Heart left ventricle (tissue), 16 donors: ENCODE data around the gene SMIM11. TPM values are rescaled to one million over a fixed set of nuclear protein-coding genes. Genes with fewer than 3 reads are reported as not detected.
A peak's percentile ranks its signal among the peaks of the same experiment; 100 is the strongest.
"Not testable (repeated sequence)": the region's sequence is repeated elsewhere in the genome, so short reads cannot be mapped to it uniquely, and the experiment has no call there.

Experiments used
- ATAC-seq, 4 donors: fragments of 200-7000 bp; cut with Tn5 transposase; one replicate each; pipeline ENCODE4 v1.9.1; 2020 to 2022; ENCODE audit warnings: moderate library complexity in 4 of 4, mild to moderate bottlenecking in 3 of 4, moderate number of reproducible peaks in 1 of 4
- DNase-seq, 5 donors: peaks; one replicate each; pipeline ENCODE4 v3.0.0-alpha.2; 2020
- H3K27ac ChIP-seq, 12 donors: fragments of 200-600 bp; sonication (generic) in 4 of 12; one replicate each; pipeline versions ENCODE4 v1.5.0 to v1.8.0; 2016 to 2022; ENCODE audit warnings: mild to moderate bottlenecking in 2 of 12
- H3K27me3 ChIP-seq, 9 donors: fragments of 200-600 bp; sonication (generic) in 2 of 9; one replicate each; pipeline versions ENCODE4 v1.5.1 to v1.8.0; 2016 to 2022; ENCODE audit warnings: mild to moderate bottlenecking in 3 of 9
- H3K36me3 ChIP-seq, 9 donors: fragments of 200-600 bp; sonication (generic) in 2 of 9; one replicate each; pipeline versions ENCODE4 v1.5.0 to v1.8.0; 2018 to 2022; ENCODE audit warnings: mild to moderate bottlenecking in 2 of 9
- H3K4me1 ChIP-seq, 12 donors: fragments of 200-600 bp; sonication (generic) in 4 of 12; one replicate each; pipeline versions ENCODE4 v1.5.0 to v1.8.0; 2016 to 2022; ENCODE audit warnings: mild to moderate bottlenecking in 3 of 12
- H3K4me3 ChIP-seq, 12 donors: fragments of 200-600 bp; sonication (generic) in 4 of 12; one replicate each; pipeline versions ENCODE4 v1.5.0 to v1.8.0; 2017 to 2022; ENCODE audit warnings: mild to moderate bottlenecking in 9 of 12, moderate library complexity in 4 of 12
- H3K9me3 ChIP-seq, 12 donors: fragments of 200-600 bp; sonication (generic) in 4 of 12; one replicate each; pipeline versions ENCODE4 v1.5.0 to v1.8.0; 2016 to 2022; ENCODE audit warnings: mild to moderate bottlenecking in 1 of 12
- POLR2A ChIP-seq, 2 donors: fragments of 450-650 bp; IDR thresholded peaks; one replicate each; pipeline ENCODE4 v1.6.1; 2017; ENCODE audit warnings: antibody characterized with exemption in 2 of 2, mild to moderate bottlenecking in 2 of 2, moderate library complexity in 2 of 2
- WGBS, 4 donors: extraction: QIAGEN DNeasy Blood & Tissue Kit in 2 of 4; methylation state at CpG; one replicate each; pipeline versions ENCODE4 v1.1.5 to v1.1.7; 2013 to 2018; 5-methylcytosine and 5-hydroxymethylcytosine counted together
- intact Hi-C, 10 donors: fragments of 100-400 bp; cut with DNase I; formaldehyde crosslinking; loops; one replicate each; pipeline versions ENCODE4 v1.11.1 to v1.14.2; 2022
- long read RNA-seq, 3 donors: library from polyadenylated mRNA; unstranded; transcript quantifications; one replicate each; pipeline ENCODE4 v2.0.0, GENCODE V29; 2020 to 2021
- polyA plus RNA-seq, 2 donors: library from polyadenylated mRNA; stranded (reverse); fragments of 200-250 nt; gene quantifications; one replicate each; pipeline ENCODE4 v1.2.3, GENCODE V29; 2013
- total RNA-seq, 9 donors: library from RNA; depleted of rRNA in 2 of 9; stranded (reverse); fragments of >200 nt in 2 of 9; fragmentation: NEBNext Ultra II Directional in 3 of 9; extraction: Animal tissue kit (Norgen Biotek cat#: 25700) in 3 of 9; gene quantifications; one replicate each; pipeline versions ENCODE4 v1.1.0 to v1.2.4, GENCODE V29; 2016 to 2023
- TF ChIP-seq, protein P1 (sequence below), 12 donors: fragments of 200-600 bp; sonication (generic) in 4 of 12; IDR thresholded peaks; one replicate each; pipeline versions ENCODE4 v1.5.0 to v1.8.0; 2018 to 2022; ENCODE audit warnings: antibody characterized with exemption in 12 of 12, mild to moderate bottlenecking in 5 of 12
- donor health status: ischemic (EF 13 %, LVEDD 7.1; RV severe dilation, severe dysfunction).
- donor health status: healthy with polysubstance abuse.
- donor health status: DM: no; HTN: yes; CAD: no.
- donor health status: DM: no; HTN: no; CAD: no.
- donor health status: ischemic (EF 25% LVEDD 6.9; RV normal size, moderate dysfunction).
- donor health status: ischemic (EF 25% LVEDD 5.7; RV mildly dilated, moderate dysfunction).
- donor health status: healthy.
- donor health status: DM: yes; HTN: yes; CAD: no.
- donor health status: ischemic (EF 35%, LVEDD 5.7; RV mildly dilated, moderate dysfunction).
- donor health status: nonischemic (EF 11% LVEDD 7.7; RV severe dilation, severe dysfunction).
- donor health status: DM: yes; HTN: yes; CAD: no.
- donor health status: PGD.
- donor health status: ischemic (EF 29% LVEDD 5.4; RV normal size, mild dysfunction).
- donor health status: nonischemic (EF 23%, LVEDD 6.1; RV moderate dilation, normal function).

The SMIM11 gene, protein sequence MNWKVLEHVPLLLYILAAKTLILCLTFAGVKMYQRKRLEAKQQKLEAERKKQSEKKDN
- 10 to 100 TPM in 4 of 9 donors, 1 to 10 TPM in 5; 2.3 to 25.8 (median 6.9) TPM for total RNA-seq
- polyA plus RNA-seq, result 1 to 10 TPM in 1 of 2 donors, under 1 TPM in 1; 0.91 to 5.0 TPM
- long read RNA-seq, donor 1, transcript SMIM11A-201 (4 exons, 850 nt), result major isoform, 5 of 14 reads
- long read RNA-seq, donor 1, partial matches to known transcripts, result 0 of 14 reads
- long read RNA-seq, donor 1, other reads (novel, unspliced or antisense), result 6 of 14 reads
- long read RNA-seq, donor 2, transcript SMIM11A-201 (4 exons, 850 nt), result major isoform, 6 of 12 reads
- long read RNA-seq, donor 2, partial matches to known transcripts, result 2 of 12 reads
- long read RNA-seq, donor 2, other reads (novel, unspliced or antisense), result 1 of 12 reads
- long read RNA-seq, donor 3, transcript SMIM11A-201 (4 exons, 850 nt), result major isoform, 6 of 12 reads
- long read RNA-seq, donor 3, partial matches to known transcripts, result 4 of 12 reads
- long read RNA-seq, donor 3, other reads (novel, unspliced or antisense), result 1 of 12 reads

DNA sequence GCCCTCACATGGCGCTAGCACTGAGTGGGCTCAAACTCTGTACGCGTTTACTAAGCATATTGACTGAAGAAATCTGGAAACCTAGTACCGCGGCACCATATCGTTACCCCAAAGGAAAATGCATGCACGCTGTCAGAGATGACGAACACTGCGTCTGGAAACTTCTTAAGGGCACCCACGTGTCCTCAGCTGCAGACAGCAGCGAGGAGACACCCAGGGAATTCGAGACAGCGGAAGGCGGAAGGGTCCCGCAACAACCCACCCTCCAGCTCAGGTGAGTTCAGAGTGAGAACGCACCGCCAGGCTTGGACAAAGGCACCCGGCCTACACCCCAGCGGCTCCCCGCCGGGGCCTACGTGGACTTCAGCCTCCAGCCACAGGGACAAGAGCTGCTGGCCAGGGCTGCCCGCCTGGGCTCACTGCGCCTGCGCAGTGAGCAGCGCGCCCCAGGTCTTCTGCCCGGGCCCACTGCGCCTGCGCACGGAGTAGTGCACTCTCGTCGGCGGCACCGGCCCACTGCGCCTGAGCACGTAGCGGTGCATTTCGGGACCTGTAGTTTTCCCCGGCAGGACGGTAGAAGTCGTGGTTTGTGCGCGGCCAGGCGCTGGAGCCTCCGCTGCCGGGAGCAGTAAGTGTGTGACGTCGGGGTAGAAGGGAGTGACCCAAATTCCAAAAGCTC, at the start of gene SMIM11:
Gene SMIM11, plus strand, starts transcription at position 568 of the 679 bp plus-strand sequence. CDS start 3,998 bp downstream, outside the sequence.
- H3K36me3 ChIP-seq, DNase-seq, H3K9me3 ChIP-seq, H3K4me3 ChIP-seq, H3K4me1 ChIP-seq, H3K27me3 ChIP-seq, H3K27ac ChIP-seq, intact Hi-C loops: not testable (repeated sequence)
- ATAC-seq, result peak; percentile 94 to 98 (median 97)
- no CpG with 5 or more reads among the region's 49 CpGs for WGBS, 4 donors

DNA sequence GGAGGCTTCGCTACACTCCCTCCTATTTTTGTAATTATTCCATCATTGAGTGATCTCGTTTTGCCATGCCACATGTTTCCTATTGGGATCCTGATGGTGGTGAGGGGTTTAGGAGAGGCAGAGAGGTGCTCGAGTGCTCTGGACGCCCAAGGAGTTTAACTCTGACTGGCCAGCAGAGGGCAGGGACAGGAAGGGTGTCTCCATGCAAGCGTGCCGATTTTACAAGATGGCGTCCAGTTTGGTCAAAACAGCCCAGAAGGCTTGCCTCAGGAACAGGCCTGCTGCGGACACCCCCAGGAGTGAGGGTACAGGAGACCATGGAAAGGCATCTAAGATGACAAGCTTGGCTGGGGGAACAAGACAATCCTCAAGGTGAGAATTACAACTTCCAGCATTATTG, 45.3 kb upstream of the SMIM11 start:
- no peak overlapping the region for H3K4me3 ChIP-seq
- H3K27ac ChIP-seq, result no peak overlapping the region
- no peaks in the 10 kb centered on the region for H3K36me3 ChIP-seq
- no peaks in the 10 kb centered on the region for H3K4me1 ChIP-seq
- intact Hi-C loops, result loop anchor here in 1 of 10 donors (10.0 kb wide), 1 partner anchor 395 kb away; no protein-coding TSS in a partner anchor
- no peaks in the 10 kb centered on the region for H3K9me3 ChIP-seq
- 89 to 95% (median 94%) methylated on average over 8 of the region's 8 CpGs for WGBS, 4 donors
- TF ChIP-seq, protein P1, sequence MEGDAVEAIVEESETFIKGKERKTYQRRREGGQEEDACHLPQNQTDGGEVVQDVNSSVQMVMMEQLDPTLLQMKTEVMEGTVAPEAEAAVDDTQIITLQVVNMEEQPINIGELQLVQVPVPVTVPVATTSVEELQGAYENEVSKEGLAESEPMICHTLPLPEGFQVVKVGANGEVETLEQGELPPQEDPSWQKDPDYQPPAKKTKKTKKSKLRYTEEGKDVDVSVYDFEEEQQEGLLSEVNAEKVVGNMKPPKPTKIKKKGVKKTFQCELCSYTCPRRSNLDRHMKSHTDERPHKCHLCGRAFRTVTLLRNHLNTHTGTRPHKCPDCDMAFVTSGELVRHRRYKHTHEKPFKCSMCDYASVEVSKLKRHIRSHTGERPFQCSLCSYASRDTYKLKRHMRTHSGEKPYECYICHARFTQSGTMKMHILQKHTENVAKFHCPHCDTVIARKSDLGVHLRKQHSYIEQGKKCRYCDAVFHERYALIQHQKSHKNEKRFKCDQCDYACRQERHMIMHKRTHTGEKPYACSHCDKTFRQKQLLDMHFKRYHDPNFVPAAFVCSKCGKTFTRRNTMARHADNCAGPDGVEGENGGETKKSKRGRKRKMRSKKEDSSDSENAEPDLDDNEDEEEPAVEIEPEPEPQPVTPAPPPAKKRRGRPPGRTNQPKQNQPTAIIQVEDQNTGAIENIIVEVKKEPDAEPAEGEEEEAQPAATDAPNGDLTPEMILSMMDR (IDR thresholded peaks at IDR 0.05), result no peak
- no peak for TF ChIP-seq POLR2A (IDR thresholded peaks at IDR 0.05)
- ATAC-seq (no peak), DNase-seq (no peak)
- H3K27me3 ChIP-seq, result no peaks in the 10 kb centered on the region

DNA sequence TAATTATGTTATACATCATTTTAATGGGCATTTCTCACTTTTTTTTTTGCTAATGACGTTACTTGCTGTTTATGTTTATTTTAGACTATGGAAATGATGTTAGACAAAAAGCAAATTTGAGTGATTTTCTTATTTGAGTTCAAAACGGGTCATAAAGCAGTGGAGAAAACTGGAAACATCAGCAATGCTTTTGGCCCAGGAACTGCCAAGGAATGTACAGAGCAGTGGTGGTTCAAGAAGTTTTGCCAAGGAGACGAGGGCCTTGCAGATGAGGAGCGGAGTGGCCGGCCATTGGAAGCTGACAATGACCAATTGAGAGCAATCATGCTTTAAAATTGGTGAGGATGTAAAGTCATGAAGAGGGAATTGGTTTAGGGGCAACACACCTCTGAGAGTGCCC, 43.6 kb upstream of the SMIM11 start:
- DNase-seq (no peak), ATAC-seq (no peak)
- Histone ChIP-seq H3K36me3 (no peaks in the 10 kb centered on the region), H3K27ac (no peak overlapping the region), H3K4me1 (peaks cover 0 to 8% (median 4%) of the 10 kb centered on the region in 12 donors), H3K27me3 (no peaks in the 10 kb centered on the region), H3K9me3 (no peaks in the 10 kb centered on the region), H3K4me3 (no peak overlapping the region)
- 83 to 87% (median 84%) methylated on average over 5 of the region's 5 CpGs for WGBS, 4 donors
- TF ChIP-seq POLR2A (IDR thresholded peaks at IDR 0.05), result no peak
- TF ChIP-seq, protein P1 (IDR thresholded peaks at IDR 0.05), result no peak
- intact Hi-C loops, result loop anchor here in 1 of 10 donors (10.0 kb wide), 1 partner anchor 397 kb away; no protein-coding TSS in a partner anchor

DNA sequence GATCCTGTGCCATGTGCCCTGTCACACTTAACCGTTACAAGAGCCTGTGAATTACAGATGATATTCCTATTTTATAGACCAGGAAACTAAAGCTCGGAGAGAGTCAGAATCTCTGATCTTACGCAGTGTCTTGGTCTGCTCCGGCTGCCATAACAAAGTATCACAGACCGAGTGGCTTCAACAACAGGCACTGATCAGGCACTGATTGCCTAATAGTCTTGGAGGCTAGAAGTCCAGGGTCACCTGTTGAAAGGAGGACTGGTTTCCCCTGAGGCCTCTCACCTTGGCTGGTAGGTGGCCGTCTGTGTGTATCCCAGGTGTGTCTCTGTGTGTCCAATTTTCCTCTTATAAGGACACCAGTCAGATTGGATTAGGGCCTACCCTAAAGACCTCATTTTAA, 43.0 kb upstream of the SMIM11 start:
- H3K27ac ChIP-seq, result no peak overlapping the region
- WGBS, 4 donors, result 94 to 96% (median 95%) methylated on average over 6 of the region's 6 CpGs
- H3K36me3 ChIP-seq, result no peaks in the 10 kb centered on the region
- H3K4me1 ChIP-seq, result peaks cover 0 to 14% (median 9%) of the 10 kb centered on the region in 12 donors
- no peak overlapping the region for H3K4me3 ChIP-seq
- no peaks in the 10 kb centered on the region for H3K9me3 ChIP-seq
- ATAC-seq (no peak), DNase-seq (no peak)
- intact Hi-C loops, result loop anchor here in 1 of 10 donors (10.0 kb wide), 1 partner anchor 398 kb away; no protein-coding TSS in a partner anchor
- no peak for TF ChIP-seq POLR2A (IDR thresholded peaks at IDR 0.05)
- TF ChIP-seq, protein P1 (IDR thresholded peaks at IDR 0.05), result no peak
- H3K27me3 ChIP-seq, result no peaks in the 10 kb centered on the region
